ENCODE measurements around the gene IL10RB. TPM values are rescaled to one million over a fixed set of nuclear protein-coding genes. Genes with fewer than 3 reads are reported as not detected.

The IL10RB gene
- total and polyA plus RNA-seq, 2 of the 13 experiments (the other 11 are each of a cell fraction or from before 2014, with no cell fraction given): 17.4 to 18.2 TPM

DNA sequence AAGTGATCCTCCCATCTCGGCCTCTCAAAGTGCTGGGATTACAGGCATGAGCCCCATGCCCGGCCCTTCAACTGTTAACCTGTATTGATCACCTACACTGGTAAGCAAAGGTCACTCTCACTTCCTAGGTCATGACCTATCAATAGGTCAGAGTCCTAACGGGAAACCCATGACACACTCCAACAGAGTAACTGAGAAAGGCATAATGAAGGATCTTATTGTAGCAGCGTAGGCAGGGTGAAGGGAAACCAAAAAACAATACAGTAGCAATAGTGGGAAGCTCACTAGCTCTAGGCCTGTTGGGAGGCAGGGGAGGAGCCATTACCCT, 39.1 kb downstream of the IL10RB start (continued):
- TF ChIP-seq LCORL (IDR thresholded peaks at IDR 0.05): no peak
- peak; percentile 28; the same call in 1 of the 2 replicates for TF ChIP-seq LCORL (CRISPR knock-in tag; IDR thresholded peaks at IDR 0.05)
- TF ChIP-seq HNF4G (IDR thresholded peaks at IDR 0.05; ENCODE audit: borderline replicate concordance, low read depth, low read length): peak; percentile 53
- peak; percentile 59; the same call in 1 of the 2 replicates for TF ChIP-seq HNF4G (CRISPR knock-in tag; IDR thresholded peaks at IDR 0.05; ENCODE audit: borderline replicate concordance, low read depth)
- no peak for TF ChIP-seq MATR3 (CRISPR knock-in tag; IDR thresholded peaks at IDR 0.05)
- TF ChIP-seq POGZ (CRISPR knock-in tag; IDR thresholded peaks at IDR 0.05): peak; percentile 71
- TF ChIP-seq ONECUT2 (CRISPR knock-in tag; IDR thresholded peaks at IDR 0.05): peak; percentile 64
- TF ChIP-seq JUNB (CRISPR knock-in tag; IDR thresholded peaks at IDR 0.05; ENCODE audit: borderline replicate concordance): no peak
- TF ChIP-seq, protein P1, sequence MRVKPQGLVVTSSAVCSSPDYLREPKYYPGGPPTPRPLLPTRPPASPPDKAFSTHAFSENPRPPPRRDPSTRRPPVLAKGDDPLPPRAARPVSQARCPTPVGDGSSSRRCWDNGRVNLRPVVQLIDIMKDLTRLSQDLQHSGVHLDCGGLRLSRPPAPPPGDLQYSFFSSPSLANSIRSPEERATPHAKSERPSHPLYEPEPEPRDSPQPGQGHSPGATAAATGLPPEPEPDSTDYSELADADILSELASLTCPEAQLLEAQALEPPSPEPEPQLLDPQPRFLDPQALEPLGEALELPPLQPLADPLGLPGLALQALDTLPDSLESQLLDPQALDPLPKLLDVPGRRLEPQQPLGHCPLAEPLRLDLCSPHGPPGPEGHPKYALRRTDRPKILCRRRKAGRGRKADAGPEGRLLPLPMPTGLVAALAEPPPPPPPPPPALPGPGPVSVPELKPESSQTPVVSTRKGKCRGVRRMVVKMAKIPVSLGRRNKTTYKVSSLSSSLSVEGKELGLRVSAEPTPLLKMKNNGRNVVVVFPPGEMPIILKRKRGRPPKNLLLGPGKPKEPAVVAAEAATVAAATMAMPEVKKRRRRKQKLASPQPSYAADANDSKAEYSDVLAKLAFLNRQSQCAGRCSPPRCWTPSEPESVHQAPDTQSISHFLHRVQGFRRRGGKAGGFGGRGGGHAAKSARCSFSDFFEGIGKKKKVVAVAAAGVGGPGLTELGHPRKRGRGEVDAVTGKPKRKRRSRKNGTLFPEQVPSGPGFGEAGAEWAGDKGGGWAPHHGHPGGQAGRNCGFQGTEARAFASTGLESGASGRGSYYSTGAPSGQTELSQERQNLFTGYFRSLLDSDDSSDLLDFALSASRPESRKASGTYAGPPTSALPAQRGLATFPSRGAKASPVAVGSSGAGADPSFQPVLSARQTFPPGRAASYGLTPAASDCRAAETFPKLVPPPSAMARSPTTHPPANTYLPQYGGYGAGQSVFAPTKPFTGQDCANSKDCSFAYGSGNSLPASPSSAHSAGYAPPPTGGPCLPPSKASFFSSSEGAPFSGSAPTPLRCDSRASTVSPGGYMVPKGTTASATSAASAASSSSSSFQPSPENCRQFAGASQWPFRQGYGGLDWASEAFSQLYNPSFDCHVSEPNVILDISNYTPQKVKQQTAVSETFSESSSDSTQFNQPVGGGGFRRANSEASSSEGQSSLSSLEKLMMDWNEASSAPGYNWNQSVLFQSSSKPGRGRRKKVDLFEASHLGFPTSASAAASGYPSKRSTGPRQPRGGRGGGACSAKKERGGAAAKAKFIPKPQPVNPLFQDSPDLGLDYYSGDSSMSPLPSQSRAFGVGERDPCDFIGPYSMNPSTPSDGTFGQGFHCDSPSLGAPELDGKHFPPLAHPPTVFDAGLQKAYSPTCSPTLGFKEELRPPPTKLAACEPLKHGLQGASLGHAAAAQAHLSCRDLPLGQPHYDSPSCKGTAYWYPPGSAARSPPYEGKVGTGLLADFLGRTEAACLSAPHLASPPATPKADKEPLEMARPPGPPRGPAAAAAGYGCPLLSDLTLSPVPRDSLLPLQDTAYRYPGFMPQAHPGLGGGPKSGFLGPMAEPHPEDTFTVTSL (CRISPR knock-in tag; IDR thresholded peaks at IDR 0.05; ENCODE audit: borderline replicate concordance): peak; percentile 47; the same call in 1 of the 2 replicates
- TF ChIP-seq PPARG (CRISPR knock-in tag; conservative IDR thresholded peaks at IDR 0.05): peak; percentile 76; the same call in 1 of the 2 replicates
- TF ChIP-seq RXRB (CRISPR knock-in tag; IDR thresholded peaks at IDR 0.05; ENCODE audit: borderline replicate concordance): peak; percentile 76
- peak; percentile 39; the same call in 1 of the 2 replicates for TF ChIP-seq TBX2 (CRISPR knock-in tag; IDR thresholded peaks at IDR 0.05; ENCODE audit: borderline replicate concordance)
- TF ChIP-seq NR2F1 (CRISPR knock-in tag; IDR thresholded peaks at IDR 0.05): peak; percentile 85 to 86
- no peak for TF ChIP-seq PBX3 (CRISPR knock-in tag; IDR thresholded peaks at IDR 0.05; ENCODE audit: borderline replicate concordance)
- no peak for TF ChIP-seq NONO (IDR thresholded peaks at IDR 0.05)
- 0 out of 2 replicates have a peak, but pooled peaks have one; percentile 28 for TF ChIP-seq NONO (CRISPR knock-in tag; conservative IDR thresholded peaks at IDR 0.05)
- TF ChIP-seq FOXP1 (IDR thresholded peaks at IDR 0.05): no peak
- peak; percentile 57; the same call in 1 of the 2 replicates for TF ChIP-seq FOXP1 (CRISPR knock-in tag; IDR thresholded peaks at IDR 0.05)
- no peak for TF ChIP-seq CSRNP2 (CRISPR knock-in tag; conservative IDR thresholded peaks at IDR 0.05; ENCODE audit: low read depth)
- TF ChIP-seq PAX8 (CRISPR knock-in tag; IDR thresholded peaks at IDR 0.05; ENCODE audit: borderline replicate concordance): no peak
- peak; percentile 72 for TF ChIP-seq SALL1 (CRISPR knock-in tag; IDR thresholded peaks at IDR 0.05)
